ENCODE measurements around the gene SPDYA.

SPDYA gene

DNA sequence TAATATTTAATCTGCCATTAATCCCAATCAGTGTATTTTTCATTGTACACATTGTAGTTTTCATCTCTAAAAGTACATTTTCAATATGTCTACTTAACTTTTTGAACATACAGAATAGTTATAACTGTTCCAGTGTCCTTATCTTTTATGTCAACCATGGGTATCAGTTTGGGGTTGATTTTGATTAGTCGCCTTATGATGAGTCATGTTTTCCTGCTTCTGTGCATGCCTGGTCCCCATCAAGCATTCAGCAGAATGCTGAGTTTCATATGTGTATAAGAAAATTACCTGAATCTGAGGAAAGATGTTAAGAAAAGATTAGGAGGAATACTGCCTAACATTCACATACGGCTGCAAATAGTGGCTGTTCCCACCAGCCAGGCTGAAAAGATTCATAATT, 17.7 kb downstream of the SPDYA start:
- no peak for DNase-seq

DNA sequence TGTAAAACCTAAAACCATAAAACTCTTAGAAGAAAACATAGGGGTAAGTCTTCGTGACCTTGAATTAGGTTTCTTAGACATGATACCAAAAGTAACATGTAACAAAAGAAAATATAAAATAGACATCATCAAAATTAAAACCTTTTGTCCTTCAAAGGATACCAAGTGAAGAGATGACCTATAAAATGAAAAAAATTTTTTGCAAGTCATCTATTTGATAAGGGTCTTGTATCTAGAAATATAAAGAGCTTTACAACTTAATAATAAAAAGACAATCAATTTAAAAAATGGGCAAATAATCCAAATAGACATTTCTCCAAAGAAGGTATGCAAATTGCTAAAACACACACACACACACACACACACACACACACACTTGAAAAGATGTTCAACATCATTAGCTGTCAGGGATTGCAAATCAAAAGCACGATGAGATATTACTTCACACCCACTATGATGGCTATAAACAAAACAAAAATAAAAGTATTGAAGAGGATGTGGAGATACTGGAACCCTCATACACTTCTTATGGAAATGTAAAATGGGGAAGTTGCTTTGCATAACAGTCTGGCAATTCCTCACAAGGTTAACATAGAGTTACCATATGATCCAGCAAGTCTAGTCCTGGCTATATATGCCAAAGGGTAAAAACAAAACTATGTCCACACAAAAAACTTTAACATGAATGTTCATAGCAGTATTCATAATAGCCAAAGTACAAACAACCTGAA, 23.3 kb downstream of the SPDYA start:
- DNase-seq = no peak

- no peak for DNase-seq
Observed at GRCh38 chr2:28835781-28836180, 25.1 kb downstream of the SPDYA start.

GRCh38 chr2:28838971-28839370, 28.3 kb downstream of the SPDYA start:
- no peak for DNase-seq

DNA sequence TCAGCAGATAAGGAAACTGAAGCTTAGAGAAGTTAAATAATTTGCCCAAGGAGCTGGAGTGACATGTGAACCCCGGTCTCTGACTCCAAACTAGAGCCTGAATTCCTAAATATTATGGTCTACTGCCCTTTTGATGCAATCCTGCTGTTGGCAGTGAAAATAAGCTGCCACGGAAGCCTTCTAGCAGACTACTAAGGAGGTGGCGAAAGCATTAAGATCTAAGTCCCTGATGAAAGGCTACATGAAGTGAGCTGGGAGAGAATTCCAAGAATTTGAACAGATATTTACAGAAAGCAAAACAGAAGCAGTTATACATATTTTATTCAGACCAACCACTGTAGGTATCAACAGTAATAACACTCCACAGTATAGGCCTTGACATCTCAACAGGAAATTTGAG, 31.4 kb downstream of the SPDYA start:
- no peak for DNase-seq

DNA sequence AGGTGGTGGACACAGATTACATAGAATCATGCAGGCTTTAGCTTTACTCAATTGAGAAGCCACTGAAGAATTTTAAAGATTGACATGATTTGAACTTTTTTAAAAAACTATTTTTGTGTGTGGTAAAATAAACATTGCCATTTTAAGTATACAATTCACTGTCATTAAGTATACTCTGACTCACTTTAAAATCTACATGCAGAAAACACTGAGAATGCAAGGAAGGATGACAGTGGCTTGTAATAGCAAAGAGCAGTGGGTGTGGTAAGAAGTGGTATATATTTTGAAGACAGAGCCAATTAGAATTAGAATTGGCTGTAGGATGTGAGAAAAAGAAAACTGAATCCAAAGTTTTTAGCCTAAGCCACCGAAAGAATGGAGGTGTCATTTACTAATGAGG, 44.6 kb downstream of the SPDYA start:
- DNase-seq = no peak

- DNase-seq = no peak
Observed at GRCh38 chr2:28855977-28856376, 45.3 kb downstream of the SPDYA start.

DNA sequence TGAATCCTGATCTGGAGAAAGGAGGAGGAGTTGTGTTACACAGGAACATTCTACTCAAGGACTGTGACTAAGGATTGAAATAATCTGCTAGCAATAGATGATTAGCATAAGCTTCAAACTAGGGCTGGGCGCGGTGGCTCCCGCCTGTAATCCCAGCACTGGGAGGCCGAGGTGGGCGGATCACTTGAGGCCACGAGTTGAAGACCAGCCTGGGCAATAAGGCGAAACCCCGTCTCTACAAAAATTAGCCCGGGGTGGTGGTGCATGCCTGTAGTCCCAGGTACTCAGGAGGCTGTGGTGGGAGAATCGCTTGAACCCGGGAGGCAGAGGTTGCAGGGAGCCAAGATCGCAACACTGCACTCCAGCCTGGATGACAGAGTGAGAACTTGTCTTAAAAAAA, 58.0 kb downstream of the SPDYA start:
- no peak for DNase-seq

GRCh38 chr2:28869494-28870145, 59.0 kb downstream of the SPDYA start:
- DNase-seq = no peak

DNA sequence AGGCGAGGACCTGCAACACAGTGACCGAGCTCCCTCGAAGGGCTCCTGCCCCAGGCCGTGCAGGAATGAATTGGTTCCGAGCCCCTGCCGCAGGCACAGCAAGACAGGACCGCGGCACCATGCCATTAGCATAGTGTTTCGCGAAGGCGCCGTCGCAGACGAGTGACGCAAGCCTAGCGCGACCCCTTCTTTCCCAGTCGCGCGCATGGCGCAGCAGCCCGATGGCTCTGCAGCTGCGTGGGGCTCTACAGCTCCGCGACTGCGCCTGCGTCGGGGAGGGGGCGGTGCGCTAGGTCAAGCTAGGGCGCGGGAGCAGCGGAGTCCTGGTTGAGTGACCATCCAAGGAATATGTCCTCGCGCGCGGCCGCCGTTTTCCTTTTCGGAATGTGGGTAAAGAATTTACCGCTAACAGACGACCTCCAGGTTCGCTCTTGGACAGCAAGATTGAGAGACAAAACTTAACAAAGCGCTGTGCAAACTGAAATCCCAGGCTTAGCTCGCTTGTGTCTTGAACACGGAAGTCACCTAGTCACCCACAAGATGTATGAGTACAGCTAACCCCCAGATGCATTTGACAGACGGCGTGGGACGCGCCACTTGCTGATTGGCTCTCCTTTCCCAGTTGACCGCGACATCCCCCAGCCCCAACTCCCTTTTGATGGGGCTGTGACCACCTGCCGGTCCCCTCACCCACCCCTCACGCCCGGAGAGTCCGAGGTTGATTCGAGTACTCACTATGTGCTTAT, 59.7 kb downstream of the SPDYA start, which contains the start of gene TRMT61B:
Gene TRMT61B (minus strand): TSS at position 164 of the 746 bp plus-strand sequence. CDS start 32 bp downstream, at position 132.
- peak; percentile 95 for DNase-seq

DNA sequence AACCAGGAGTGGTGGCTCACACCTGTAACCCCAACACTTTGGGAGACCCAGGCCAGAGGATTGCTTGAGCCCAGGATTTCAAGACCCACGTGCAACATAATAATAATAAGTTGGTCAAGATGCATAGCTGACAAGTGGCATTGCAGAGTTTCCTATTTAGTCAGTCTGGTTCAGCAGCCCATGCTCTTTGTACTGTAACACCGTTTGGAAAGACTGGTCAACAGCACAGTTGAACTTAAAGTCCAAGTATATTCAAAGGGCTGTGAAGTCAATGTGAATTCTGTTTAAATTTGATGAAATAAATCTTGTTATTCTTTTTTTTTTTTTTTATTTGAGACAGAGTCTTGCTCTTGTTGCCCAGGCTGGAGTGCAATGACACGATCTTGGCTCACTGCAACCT, 61.0 kb downstream of the SPDYA start:
- no peak for DNase-seq

GRCh38 chr2:28880193-28880592, 69.6 kb downstream of the SPDYA start:
- no peak for DNase-seq

GRCh38 chr2:28893488-28893887, 82.9 kb downstream of the SPDYA start:
- DNase-seq = no peak

GRCh38 chr2:28894470-28895188, 84.0 kb downstream of the SPDYA start, which contains the start of gene WDR43:
WDR43 (plus strand) TSS chr2:28894667; CDS start chr2:28894699, 32 bp downstream.
- peak; percentile 98 for DNase-seq

GRCh38 chr2:28895189-28895893, 84.7 kb downstream of the SPDYA start:
- peak; percentile 8 for DNase-seq

GRCh38 chr2:28896906-28897305, 86.3 kb downstream of the SPDYA start:
- no peak for DNase-seq

GRCh38 chr2:28898048-28898447, 87.4 kb downstream of the SPDYA start:
- no peak for DNase-seq

Measured in central memory CD4-positive, alpha-beta T cell (primary cell).